ENCODE data around the gene POM121L2.

The POM121L2 gene

DNA sequence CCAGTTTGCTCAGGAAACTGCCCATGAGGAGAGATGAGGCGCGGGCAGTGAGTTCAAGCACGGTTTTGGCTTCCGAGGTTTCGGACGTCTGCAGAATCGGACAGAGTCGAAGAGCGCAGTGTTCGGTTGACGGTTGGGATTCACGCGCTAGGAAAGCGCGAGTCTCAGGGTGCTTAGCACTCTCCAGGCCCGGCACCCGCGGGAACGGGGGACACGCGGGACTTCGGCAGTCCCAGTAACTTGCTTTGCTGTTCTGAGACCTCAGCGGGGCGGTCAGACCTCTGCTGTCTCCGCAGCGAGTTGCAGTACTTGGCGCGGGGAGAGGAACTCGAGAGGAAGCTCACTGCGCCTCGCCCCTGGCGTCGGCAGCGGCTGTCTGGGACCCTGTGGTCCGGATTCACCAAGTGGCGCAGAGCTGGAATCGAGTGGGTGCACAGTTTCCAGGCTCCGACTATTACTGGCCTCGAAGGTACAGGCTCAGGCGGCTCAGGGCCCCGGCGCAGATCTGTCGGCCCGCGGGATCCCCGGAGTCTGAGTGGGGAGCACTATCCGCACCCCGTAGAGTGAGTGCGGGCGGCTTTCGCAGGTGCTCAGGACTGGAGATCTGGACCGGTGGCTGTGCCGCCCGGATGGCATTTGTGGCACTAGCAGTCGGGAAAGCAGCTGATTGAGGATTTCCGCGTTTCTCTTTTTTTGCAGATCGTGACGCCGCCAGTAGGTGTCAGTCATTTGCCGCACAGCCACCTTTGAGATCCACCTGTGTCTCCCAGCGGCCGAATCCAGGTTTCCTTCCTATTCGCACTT lies at the start of gene POM121L2:
Gene POM121L2 (minus strand): TSS at position 128 of the 804 bp plus-strand sequence. CDS start 103 bp downstream, at position 25.
- peak; percentile 31 to 62 for DNase-seq (ENCODE audit: low read depth in 2 of 2)

DNA sequence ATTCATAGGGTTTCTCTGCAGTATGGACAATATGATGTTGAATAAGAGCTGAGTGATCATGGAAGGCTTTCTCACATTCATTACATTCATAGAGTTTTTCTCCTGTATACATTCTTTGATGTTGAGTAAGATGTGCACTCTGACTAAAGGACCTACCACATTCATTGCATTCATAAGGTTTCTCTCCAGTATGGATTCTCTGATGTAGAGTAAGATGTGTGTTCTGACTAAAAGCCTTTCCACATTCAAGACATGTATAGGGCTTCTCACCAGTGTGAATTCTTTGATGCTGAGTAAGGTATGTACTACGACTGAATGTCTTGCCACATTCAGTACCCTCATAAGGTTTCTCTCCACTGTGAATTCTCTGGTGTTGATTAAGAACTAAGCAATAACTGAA lies 47.2 kb upstream of the POM121L2 start:
- DNase-seq (ENCODE audit: low read depth in 2 of 2) = no peak

- DNase-seq (ENCODE audit: low read depth in 2 of 2) = no peak
Measured at GRCh38 chr6:27358786-27359185, 46.7 kb upstream of the POM121L2 start.

- DNase-seq (ENCODE audit: low read depth in 2 of 2) = no peak
Measured at GRCh38 chr6:27352850-27353249, 40.8 kb upstream of the POM121L2 start.

DNA sequence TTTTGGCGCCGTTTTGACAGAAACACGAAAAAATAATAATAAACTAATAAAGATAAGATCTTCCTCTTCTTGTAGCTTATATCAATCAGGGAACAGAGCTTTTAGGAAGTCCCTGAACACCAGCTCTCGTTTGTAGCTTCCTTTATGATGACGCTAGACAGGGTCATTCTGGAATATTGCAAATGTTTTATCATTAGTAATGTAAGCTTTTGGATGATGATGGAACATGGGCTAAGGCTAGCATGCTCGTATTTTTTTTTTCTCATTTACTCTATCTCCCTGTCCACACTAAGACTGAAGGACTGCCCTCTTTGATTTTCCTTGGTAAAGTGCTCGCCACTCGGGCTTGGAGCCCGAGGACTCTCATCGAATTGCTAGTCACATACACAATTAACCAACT lies 22.1 kb upstream of the POM121L2 start:
- DNase-seq (ENCODE audit: low read depth in 2 of 2) = no peak

- DNase-seq (ENCODE audit: low read depth in 2 of 2) = no peak
Measured at GRCh38 chr6:27333642-27334040, 21.6 kb upstream of the POM121L2 start.

DNA sequence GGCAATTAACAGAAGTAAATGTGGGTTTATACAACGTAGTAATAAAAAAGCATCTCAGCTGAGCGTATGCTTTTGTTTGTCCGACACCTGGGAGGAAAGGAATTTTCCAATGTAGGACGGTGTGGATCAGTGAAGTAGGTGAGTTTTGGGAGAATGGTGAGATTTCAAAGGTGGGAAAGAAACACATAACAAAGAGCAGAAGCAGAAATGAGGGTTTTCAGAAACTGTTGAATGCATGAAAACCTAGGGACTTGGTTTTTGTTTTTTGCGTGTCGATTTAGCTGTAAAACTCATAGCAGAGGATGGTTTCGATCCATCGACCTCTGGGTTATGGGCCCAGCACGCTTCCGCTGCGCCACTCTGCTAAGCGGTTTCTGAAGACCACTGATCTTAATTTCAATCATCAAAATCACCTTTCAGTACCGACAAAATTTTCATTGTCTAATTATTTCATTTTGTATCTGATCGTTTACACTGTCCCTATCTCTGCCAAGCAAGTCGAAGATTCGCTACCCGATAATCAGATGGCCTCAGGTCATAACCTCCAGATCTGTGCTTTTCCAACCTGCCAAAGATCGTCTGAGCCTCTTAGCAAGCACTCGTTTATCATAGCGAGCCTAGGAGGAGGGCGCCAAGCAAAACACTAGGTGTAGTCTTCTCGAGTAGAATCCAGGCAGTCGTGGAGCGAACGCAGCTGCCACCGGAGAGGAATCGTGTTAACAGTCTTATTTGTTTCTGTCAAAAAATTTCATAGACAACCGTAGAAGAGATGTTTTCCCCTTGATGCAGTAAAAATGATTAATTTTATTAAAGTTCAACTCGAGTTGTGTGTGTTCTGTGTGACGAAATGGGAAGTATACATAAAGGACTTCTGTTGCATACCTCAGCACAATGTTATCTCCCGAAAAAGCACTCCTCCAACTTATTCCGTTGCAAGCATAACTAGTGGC lies 20.9 kb upstream of the POM121L2 start:
- DNase-seq (ENCODE audit: low read depth in 2 of 2) = peak in 1 of 2 experiments; percentile 42

DNA sequence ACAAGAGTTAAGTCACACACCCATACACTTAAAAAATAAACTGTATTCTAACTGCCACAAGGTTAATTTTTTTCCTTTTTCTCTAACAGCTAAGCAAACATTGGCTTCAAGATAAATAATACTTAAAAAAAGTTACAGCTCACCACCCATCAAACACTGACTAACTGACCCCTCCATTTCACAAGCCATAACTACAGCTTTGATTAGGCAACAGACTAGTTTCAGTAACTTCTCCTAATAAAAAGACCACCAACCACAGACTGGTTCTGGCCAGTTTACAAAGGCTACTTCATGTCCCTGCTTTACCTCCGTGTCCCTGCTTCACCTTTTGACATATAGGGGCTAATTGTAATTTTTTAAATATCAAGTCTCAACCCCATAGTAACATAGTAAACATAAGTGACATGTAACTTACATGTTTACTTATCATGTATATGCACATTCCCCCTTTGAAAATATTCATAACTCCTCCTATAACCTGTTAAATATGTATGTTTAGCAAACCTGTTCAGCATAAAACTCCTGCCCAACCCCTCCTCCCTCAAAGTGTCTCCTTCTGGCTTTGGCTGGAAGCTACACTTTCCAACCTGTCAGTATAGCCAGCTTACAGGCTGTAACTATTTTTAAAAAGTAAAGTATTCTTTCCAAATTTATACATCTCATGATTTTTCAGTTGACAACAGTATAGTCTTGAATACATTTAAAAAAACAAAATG lies 15.1 kb upstream of the POM121L2 start:
- no peak for DNase-seq (ENCODE audit: low read depth in 2 of 2)

DNA sequence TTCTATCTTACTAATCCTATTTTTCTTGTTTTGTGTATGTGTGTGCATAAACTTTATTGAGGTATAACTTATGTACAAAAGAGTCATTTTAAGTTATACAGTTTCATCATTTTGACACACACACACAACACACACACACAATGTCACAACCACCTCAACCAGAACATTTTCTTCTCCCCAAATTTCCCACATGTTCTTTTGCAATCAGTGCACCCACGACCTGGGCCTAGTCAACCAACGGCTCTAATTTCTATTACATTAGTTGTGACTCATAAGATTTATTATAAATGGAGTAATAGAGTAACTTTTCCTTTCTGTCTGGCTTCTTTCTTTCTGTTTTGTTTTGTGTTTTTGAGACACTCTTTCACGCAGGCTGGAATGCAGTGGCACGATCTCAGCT lies 9.8 kb upstream of the POM121L2 start:
- DNase-seq (ENCODE audit: low read depth in 2 of 2) = no peak

- DNase-seq (ENCODE audit: low read depth in 2 of 2) = no peak
Measured at GRCh38 chr6:27321370-27321769, 9.3 kb upstream of the POM121L2 start.

DNA sequence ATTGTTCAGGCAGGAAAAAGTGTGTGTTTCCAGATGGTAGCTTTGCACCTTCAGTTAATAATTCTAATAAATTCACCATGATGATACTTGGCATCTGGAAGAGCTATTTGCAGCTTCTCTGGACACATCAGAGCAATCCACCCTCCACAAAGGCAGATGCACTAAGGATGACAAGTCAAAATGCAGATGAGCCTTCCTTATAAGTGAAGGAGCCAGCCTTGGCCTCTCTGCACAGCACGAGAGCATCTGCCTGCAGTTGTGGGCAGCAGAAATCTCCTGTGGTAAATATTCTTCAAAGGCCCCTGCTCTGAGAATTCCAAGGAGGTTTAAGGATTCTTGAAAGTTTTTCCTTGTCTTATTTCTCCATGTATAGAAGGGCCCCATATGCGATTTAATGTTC lies 6.9 kb upstream of the POM121L2 start:
- DNase-seq (ENCODE audit: low read depth in 2 of 2) = no peak

- DNase-seq (ENCODE audit: low read depth in 2 of 2) = no peak
Measured at GRCh38 chr6:27314046-27314445, 2.0 kb upstream of the POM121L2 start.

- no peak for DNase-seq (ENCODE audit: low read depth in 2 of 2)
Measured at GRCh38 chr6:27312950-27313271, 838 bp upstream of the POM121L2 start.

GRCh38 chr6:27311806-27312145 lies 297 bp downstream of the POM121L2 start:
- no peak for DNase-seq (ENCODE audit: low read depth in 2 of 2)

DNA sequence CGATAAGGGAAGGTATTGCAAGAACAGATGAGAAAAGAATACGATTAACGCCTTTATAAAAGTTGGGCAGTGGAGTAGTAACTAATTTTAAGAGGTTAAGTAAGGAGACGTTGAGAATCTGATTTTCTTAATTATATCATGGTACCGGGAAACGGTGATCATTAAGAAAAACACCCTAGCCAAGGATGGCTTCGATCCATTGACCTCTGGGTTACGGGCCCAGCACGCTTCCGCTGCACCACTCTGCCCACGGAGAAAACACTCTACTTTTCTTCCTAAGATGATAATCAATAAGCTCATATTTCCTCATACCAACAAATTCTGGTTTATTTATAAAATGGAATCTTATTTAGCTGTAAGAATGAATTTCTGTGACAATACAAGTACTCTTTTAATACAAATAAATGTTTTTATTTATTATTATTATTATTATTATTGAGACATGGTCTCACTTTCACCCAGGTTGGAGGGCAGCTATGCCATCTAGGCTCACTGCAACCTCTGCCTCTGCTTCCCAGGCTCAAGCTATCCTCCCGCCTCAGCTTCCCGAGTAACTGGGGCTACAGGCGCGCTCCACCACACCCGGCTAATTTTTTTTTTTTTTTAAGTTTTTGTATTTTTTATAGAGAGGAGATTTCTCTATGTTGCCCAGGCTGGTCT lies 8.3 kb downstream of the POM121L2 start:
- no peak for DNase-seq (ENCODE audit: low read depth in 2 of 2)

GRCh38 chr6:27297857-27298730 lies 14.0 kb downstream of the POM121L2 start:
- DNase-seq (ENCODE audit: low read depth in 2 of 2) = peak in 1 of 2 experiments; percentile 43

DNA sequence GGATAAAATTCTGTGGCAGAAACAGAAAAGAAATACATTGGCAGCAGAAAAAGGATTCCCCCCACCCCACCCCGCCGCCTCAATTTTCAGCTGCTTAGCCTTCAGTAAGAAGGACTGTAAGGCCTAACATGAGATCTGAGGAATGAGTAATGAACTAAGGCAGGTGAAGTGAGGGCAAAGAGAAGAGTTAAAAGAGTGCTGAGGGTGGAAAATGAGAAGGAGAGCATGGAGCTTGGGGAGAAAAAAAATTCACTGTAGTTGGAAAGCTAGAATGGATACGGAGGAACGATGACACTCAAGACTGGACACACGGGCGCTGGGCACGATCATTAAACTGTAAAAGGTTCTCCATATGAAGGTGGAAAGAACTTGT lies 14.6 kb downstream of the POM121L2 start:
- DNase-seq (ENCODE audit: low read depth in 2 of 2) = no peak

GRCh38 chr6:27296106-27296783 lies 15.8 kb downstream of the POM121L2 start:
- DNase-seq (ENCODE audit: low read depth in 2 of 2) = no peak

- no peak for DNase-seq (ENCODE audit: low read depth in 2 of 2)
Measured at GRCh38 chr6:27295301-27296079, 16.6 kb downstream of the POM121L2 start.
